ENCODE measurements around the gene RGS14.
"Not testable (repeated sequence)": the region's sequence is repeated elsewhere in the genome, so short reads cannot be mapped to it uniquely, and the experiment has no call there.

RGS14 gene

DNA sequence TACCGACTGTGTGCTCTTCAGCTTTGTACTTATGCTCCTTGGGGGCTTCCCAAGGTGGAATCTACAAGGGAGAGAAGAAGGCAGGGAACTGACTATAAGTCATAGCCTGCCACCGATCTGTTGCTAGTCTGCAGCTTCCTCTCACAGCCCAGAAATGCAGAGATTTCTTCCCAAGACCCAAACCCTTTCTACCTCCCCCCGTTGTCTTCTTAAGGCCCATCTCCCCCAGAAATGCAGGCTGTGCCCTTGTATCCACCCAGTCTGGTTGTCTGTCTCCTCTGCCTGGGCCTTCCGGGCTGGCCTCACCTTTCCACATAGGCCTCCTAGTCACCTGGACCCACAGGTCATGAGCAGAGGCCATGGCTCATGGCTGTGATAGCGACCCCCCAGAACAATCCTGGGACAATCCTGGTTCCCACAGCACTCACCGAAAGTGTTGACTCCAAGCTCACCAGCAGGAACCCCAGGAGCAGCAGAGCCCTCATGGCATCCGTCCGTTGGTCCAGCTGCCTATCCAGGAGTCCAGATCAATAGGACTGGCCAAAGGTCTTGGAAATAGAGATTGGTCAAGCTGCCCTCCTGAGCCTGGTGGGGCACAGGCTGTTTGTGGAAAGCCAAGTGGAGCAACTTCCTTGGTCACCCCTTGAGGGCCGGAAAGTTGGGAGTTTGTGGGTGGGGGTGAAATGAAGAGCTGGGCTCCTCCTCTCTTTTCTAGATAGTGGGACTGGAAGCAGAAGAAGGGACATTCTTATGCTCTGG, 51.5 kb downstream of the RGS14 start, which contains the start of gene F12:
Gene F12, minus strand, starts transcription at position 522 of the 759 bp plus-strand sequence. Its CDS starts 37 bp downstream, at position 485.
- no peaks in the 10 kb centered on the region for H3K27me3 ChIP-seq (ENCODE audit: insufficient read depth, low read depth, severe bottlenecking)
- DNase-seq = no peak
- TF ChIP-seq, protein P1, sequence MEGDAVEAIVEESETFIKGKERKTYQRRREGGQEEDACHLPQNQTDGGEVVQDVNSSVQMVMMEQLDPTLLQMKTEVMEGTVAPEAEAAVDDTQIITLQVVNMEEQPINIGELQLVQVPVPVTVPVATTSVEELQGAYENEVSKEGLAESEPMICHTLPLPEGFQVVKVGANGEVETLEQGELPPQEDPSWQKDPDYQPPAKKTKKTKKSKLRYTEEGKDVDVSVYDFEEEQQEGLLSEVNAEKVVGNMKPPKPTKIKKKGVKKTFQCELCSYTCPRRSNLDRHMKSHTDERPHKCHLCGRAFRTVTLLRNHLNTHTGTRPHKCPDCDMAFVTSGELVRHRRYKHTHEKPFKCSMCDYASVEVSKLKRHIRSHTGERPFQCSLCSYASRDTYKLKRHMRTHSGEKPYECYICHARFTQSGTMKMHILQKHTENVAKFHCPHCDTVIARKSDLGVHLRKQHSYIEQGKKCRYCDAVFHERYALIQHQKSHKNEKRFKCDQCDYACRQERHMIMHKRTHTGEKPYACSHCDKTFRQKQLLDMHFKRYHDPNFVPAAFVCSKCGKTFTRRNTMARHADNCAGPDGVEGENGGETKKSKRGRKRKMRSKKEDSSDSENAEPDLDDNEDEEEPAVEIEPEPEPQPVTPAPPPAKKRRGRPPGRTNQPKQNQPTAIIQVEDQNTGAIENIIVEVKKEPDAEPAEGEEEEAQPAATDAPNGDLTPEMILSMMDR (IDR thresholded peaks at IDR 0.05; ENCODE audit: low read depth, low read length) = no peak
- no peak within 1 kb of the TSS for H3K27ac ChIP-seq
- H3K9me3 ChIP-seq (ENCODE audit: severe bottlenecking) = no peaks in the 10 kb centered on the region
- no peak within 1 kb of the TSS for H3K4me3 ChIP-seq (ENCODE audit: low read depth, low read length)
- H3K36me3 ChIP-seq = no peaks in the 10 kb centered on the region

DNA sequence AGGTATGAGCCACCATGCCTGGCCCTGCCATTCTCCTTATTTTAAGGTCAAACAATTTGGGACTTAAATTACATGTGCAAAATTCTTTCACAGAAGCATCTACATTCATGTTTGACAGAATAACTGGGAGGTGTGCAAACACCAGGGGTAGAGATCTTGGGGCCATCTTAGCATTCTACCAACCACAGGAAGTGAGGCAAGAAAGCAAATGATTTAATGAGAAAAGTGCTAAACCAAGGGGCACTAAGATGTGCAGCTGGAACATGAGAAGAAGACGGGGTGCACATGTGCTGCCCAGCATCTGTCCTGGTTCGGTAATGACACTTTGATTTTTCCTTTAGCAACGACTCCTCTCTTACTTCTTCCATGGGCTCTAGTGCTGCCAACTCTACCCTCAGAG, 52.9 kb downstream of the RGS14 start:
- TF ChIP-seq, protein P1 (IDR thresholded peaks at IDR 0.05; ENCODE audit: low read depth, low read length) = no peak
- H3K9me3 ChIP-seq (ENCODE audit: severe bottlenecking) = no peaks in the 10 kb centered on the region
- no peaks in the 10 kb centered on the region for H3K27me3 ChIP-seq (ENCODE audit: insufficient read depth, low read depth, severe bottlenecking)
- no peak overlapping the region for H3K27ac ChIP-seq
- H3K4me3 ChIP-seq (ENCODE audit: low read depth, low read length) = no peak overlapping the region
- H3K36me3 ChIP-seq = no peaks in the 10 kb centered on the region
- DNase-seq = no peak

GRCh38 chr5:177412603-177413233, 55.0 kb downstream of the RGS14 start:
- TF ChIP-seq, protein P1 (IDR thresholded peaks at IDR 0.05; ENCODE audit: low read depth, low read length) = no peak
- Histone ChIP-seq H3K27ac (no peak overlapping the region), H3K27me3 (ENCODE audit: insufficient read depth, low read depth, severe bottlenecking) (no peaks in the 10 kb centered on the region), H3K9me3 (ENCODE audit: severe bottlenecking) (no peaks in the 10 kb centered on the region), H3K4me3 (ENCODE audit: low read depth, low read length) (no peak overlapping the region), H3K36me3 (no peaks in the 10 kb centered on the region)
- DNase-seq = no peak

- H3K9me3 ChIP-seq (ENCODE audit: severe bottlenecking) = no peaks in the 10 kb centered on the region
- TF ChIP-seq, protein P1 (IDR thresholded peaks at IDR 0.05; ENCODE audit: low read depth, low read length) = no peak
- H3K27me3 ChIP-seq (ENCODE audit: insufficient read depth, low read depth, severe bottlenecking) = no peaks in the 10 kb centered on the region
These were observed 56.8 kb downstream of the RGS14 start for GRCh38 chr5:177414481-177414880.

GRCh38 chr5:177417081-177417480, 59.4 kb downstream of the RGS14 start:
- not testable (repeated sequence) for H3K4me3 ChIP-seq (ENCODE audit: low read depth, low read length); H3K9me3 ChIP-seq (ENCODE audit: severe bottlenecking); H3K36me3 ChIP-seq; H3K27me3 ChIP-seq (ENCODE audit: insufficient read depth, low read depth, severe bottlenecking); DNase-seq; H3K27ac ChIP-seq

More at GRCh38 chr5:177414481-177414880, 56.8 kb downstream of the RGS14 start:
- Histone ChIP-seq H3K36me3 (no peaks in the 10 kb centered on the region), H3K4me3 (ENCODE audit: low read depth, low read length) (no peak overlapping the region), H3K27ac (no peak overlapping the region)
- no peak for DNase-seq

GRCh38 chr5:177419046-177419445, 61.3 kb downstream of the RGS14 start:
- Histone ChIP-seq H3K27me3 (ENCODE audit: insufficient read depth, low read depth, severe bottlenecking) (no peaks in the 10 kb centered on the region), H3K36me3 (no peaks in the 10 kb centered on the region), H3K4me3 (ENCODE audit: low read depth, low read length) (no peak overlapping the region), H3K27ac (no peak overlapping the region), H3K9me3 (ENCODE audit: severe bottlenecking) (no peaks in the 10 kb centered on the region)
- no peak for DNase-seq
- TF ChIP-seq, protein P1 (IDR thresholded peaks at IDR 0.05; ENCODE audit: low read depth, low read length) = no peak

DNA sequence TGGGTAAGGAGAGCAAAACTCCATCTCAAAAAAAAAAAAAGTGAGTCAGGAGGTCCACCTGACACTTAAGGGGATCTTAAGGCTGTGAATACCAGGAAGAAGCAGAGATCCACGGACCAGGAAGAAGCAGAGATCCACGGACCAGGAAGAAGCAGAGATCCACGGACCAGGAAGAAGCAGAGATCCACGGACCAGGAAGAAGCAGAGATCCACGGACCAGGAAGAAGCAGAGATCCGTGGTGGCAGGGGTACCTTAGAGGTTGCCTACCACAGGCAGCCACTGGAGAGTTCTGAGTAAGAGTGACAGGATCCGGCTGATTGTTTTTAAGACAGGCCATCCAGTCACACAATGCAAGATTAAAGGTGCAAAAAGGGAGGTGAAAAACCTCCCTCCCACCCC, 62.7 kb downstream of the RGS14 start:
- not testable (repeated sequence) for H3K9me3 ChIP-seq (ENCODE audit: severe bottlenecking); H3K36me3 ChIP-seq; H3K27me3 ChIP-seq (ENCODE audit: insufficient read depth, low read depth, severe bottlenecking); H3K27ac ChIP-seq; DNase-seq; H3K4me3 ChIP-seq (ENCODE audit: low read depth, low read length)
